MG63 (cell line): ENCODE data around the gene CACNB1. TPM values are rescaled to one million over a fixed set of nuclear protein-coding genes. Genes with fewer than 3 reads are reported as not detected.
A peak's percentile ranks its signal among the peaks of the same experiment; 100 is the strongest.

ENCODE experiments used
- DNase-seq: peaks from one replicate; pipeline ENCODE4 v3.0.0-alpha.2; 2020
- H3K27me3 ChIP-seq: fragments of 250-450 bp; sonication (Bioruptor Pico); 2 replicates; pipeline ENCODE4 v1.5.1; 2020; ENCODE audit warnings: mild to moderate bottlenecking, moderate library complexity
- H3K36me3 ChIP-seq: fragments of 250-450 bp; sonication (Bioruptor Pico); 2 replicates; pipeline ENCODE4 v1.5.1; 2020; ENCODE audit warnings: mild to moderate bottlenecking, moderate library complexity
- H3K4me3 ChIP-seq: fragments of 250-450 bp; sonication (Bioruptor Pico); 2 replicates; pipeline ENCODE4 v1.5.1; 2020; ENCODE audit warnings: mild to moderate bottlenecking, moderate library complexity
- H3K9me3 ChIP-seq: fragments of 250-450 bp; sonication (Bioruptor Pico); 2 replicates; pipeline ENCODE4 v1.5.1; 2020; ENCODE audit warnings: mild to moderate bottlenecking, moderate library complexity
- total RNA-seq: library from RNA; depleted of rRNA; stranded (reverse); fragments of >200 nt; shearing (Covaris generic); gene quantifications from 2 replicates; pipeline ENCODE4 v1.2.3, GENCODE V29; 2014; ENCODE audit warnings: low replicate concordance

The CACNB1 gene
- total RNA-seq, 1 experiment from 2014 or later = 2.4 TPM

- Histone ChIP-seq H3K9me3 (no peaks in the 10 kb centered on the region), H3K4me3 (no peak overlapping the region), H3K27me3 (peaks cover 5% of the 10 kb centered on the region), H3K36me3 (no peaks in the 10 kb centered on the region)
- DNase-seq = no peak
Measured at GRCh38 chr17:39230361-39230760, 32.9 kb upstream of the CACNB1 start.

GRCh38 chr17:39229274-39229913 lies 31.9 kb upstream of the CACNB1 start:
- peak; percentile 66 for DNase-seq
- peaks cover 7% of the 10 kb centered on the region for H3K27me3 ChIP-seq
- no peaks in the 10 kb centered on the region for H3K9me3 ChIP-seq
- no peaks in the 10 kb centered on the region for H3K36me3 ChIP-seq
- H3K4me3 ChIP-seq = no peak overlapping the region

- no peak for DNase-seq
- no peaks in the 10 kb centered on the region for H3K9me3 ChIP-seq
- no peak overlapping the region for H3K4me3 ChIP-seq
- peaks cover 7% of the 10 kb centered on the region for H3K27me3 ChIP-seq
- H3K36me3 ChIP-seq = no peaks in the 10 kb centered on the region
Measured at GRCh38 chr17:39227364-39227919, 30.0 kb upstream of the CACNB1 start.

- no peaks in the 10 kb centered on the region for H3K9me3 ChIP-seq
- no peaks in the 10 kb centered on the region for H3K36me3 ChIP-seq
- H3K27me3 ChIP-seq = peaks cover 7% of the 10 kb centered on the region
- H3K4me3 ChIP-seq = no peak overlapping the region
- DNase-seq = no peak
Measured at GRCh38 chr17:39225959-39226683, 28.7 kb upstream of the CACNB1 start.

GRCh38 chr17:39225308-39225958 lies 28.0 kb upstream of the CACNB1 start, which contains the start of gene STAC2:
STAC2 (minus strand) TSS chr17:39225945; CDS start chr17:39225502, 443 bp downstream.
- H3K4me3 ChIP-seq = no peak within 1 kb of the TSS
- no peaks in the 10 kb centered on the region for H3K9me3 ChIP-seq
- no peak for DNase-seq
- H3K36me3 ChIP-seq = no peaks in the 10 kb centered on the region
- H3K27me3 ChIP-seq = peaks cover 7% of the 10 kb centered on the region

GRCh38 chr17:39224778-39225307 lies 27.4 kb upstream of the CACNB1 start:
- Histone ChIP-seq H3K4me3 (no peak overlapping the region), H3K36me3 (no peaks in the 10 kb centered on the region), H3K27me3 (peaks cover 7% of the 10 kb centered on the region), H3K9me3 (no peaks in the 10 kb centered on the region)
- DNase-seq = no peak

GRCh38 chr17:39223907-39224777 lies 26.7 kb upstream of the CACNB1 start:
- Histone ChIP-seq H3K27me3 (peaks cover 7% of the 10 kb centered on the region), H3K4me3 (no peak overlapping the region), H3K36me3 (no peaks in the 10 kb centered on the region), H3K9me3 (no peaks in the 10 kb centered on the region)
- no peak for DNase-seq

GRCh38 chr17:39222866-39223834 lies 25.7 kb upstream of the CACNB1 start:
- H3K4me3 ChIP-seq = no peak overlapping the region
- no peaks in the 10 kb centered on the region for H3K36me3 ChIP-seq
- peak; percentile 52 for DNase-seq
- no peaks in the 10 kb centered on the region for H3K9me3 ChIP-seq
- H3K27me3 ChIP-seq = peaks cover 7% of the 10 kb centered on the region

GRCh38 chr17:39222151-39222550 lies 24.7 kb upstream of the CACNB1 start:
- Histone ChIP-seq H3K27me3 (peaks cover 7% of the 10 kb centered on the region), H3K9me3 (no peaks in the 10 kb centered on the region), H3K4me3 (no peak overlapping the region), H3K36me3 (no peaks in the 10 kb centered on the region)
- no peak for DNase-seq

- H3K27me3 ChIP-seq = peaks cover 7% of the 10 kb centered on the region
- H3K4me3 ChIP-seq = no peak overlapping the region
- no peaks in the 10 kb centered on the region for H3K9me3 ChIP-seq
- no peak for DNase-seq
- no peaks in the 10 kb centered on the region for H3K36me3 ChIP-seq
Measured at GRCh38 chr17:39221572-39221971, 24.1 kb upstream of the CACNB1 start.

- peak; percentile 99 for DNase-seq
- no peaks in the 10 kb centered on the region for H3K9me3 ChIP-seq
- no peak overlapping the region for H3K4me3 ChIP-seq
- H3K36me3 ChIP-seq = no peaks in the 10 kb centered on the region
- H3K27me3 ChIP-seq = no peaks in the 10 kb centered on the region
Measured at GRCh38 chr17:39219647-39220154, 22.2 kb upstream of the CACNB1 start.

- Histone ChIP-seq H3K27me3 (no peaks in the 10 kb centered on the region), H3K9me3 (no peaks in the 10 kb centered on the region)
Measured at GRCh38 chr17:39218906-39219305, 21.4 kb upstream of the CACNB1 start.

GRCh38 chr17:39217734-39218369 lies 20.4 kb upstream of the CACNB1 start:
- Histone ChIP-seq H3K4me3 (no peak overlapping the region), H3K36me3 (no peaks in the 10 kb centered on the region), H3K27me3 (no peaks in the 10 kb centered on the region), H3K9me3 (no peaks in the 10 kb centered on the region)
- DNase-seq = no peak

More at GRCh38 chr17:39218906-39219305, 21.4 kb upstream of the CACNB1 start:
- no peak for DNase-seq
- no peaks in the 10 kb centered on the region for H3K36me3 ChIP-seq
- no peak overlapping the region for H3K4me3 ChIP-seq

- Histone ChIP-seq H3K9me3 (no peaks in the 10 kb centered on the region), H3K27me3 (no peaks in the 10 kb centered on the region), H3K4me3 (no peak overlapping the region), H3K36me3 (no peaks in the 10 kb centered on the region)
- peak; percentile 75 for DNase-seq
Measured at GRCh38 chr17:39213852-39214251, 16.4 kb upstream of the CACNB1 start.
